HepG2 (cell line): ENCODE results near the gene HSPB6. TPM values are rescaled to one million over a fixed set of nuclear protein-coding genes. Genes with fewer than 3 reads are reported as not detected.

ENCODE experiments used
- ATAC-seq: fragments of 200-7000 bp; cut with Tn5 transposase; 3 replicates; pipeline ENCODE4 v1.9.1; 2020; ENCODE audit warnings: mild to moderate bottlenecking, moderate library complexity
- BruUV-seq: library from RNA; stranded (reverse); fragments of 400-500 nt; replicated peaks from 2 replicates; lab custom pipeline; 2021; lab: Mats Ljungman, UMichigan
- CTCF ChIA-PET: fragments of 300-600 bp; formaldehyde crosslinking; extraction: SDS; loops from one replicate; lab custom pipeline; 2021; ENCODE audit warnings: low total read pairs, inconsistent platforms, low intra/inter-chr PET ratio; lab: Yijun Ruan, JAX
- POLR2A ChIA-PET: fragments of 350-600 bp; sonication (Branson Sonifier 250); formaldehyde crosslinking; loops from one replicate; lab custom pipeline; 2020; ENCODE audit warnings: antibody characterized with exemption, inconsistent platforms; lab: Yijun Ruan, JAX
- DNase-seq: peaks from one replicate; pipeline ENCODE4 v3.0.0-alpha.2; 2015; ENCODE audit warnings: low spot score
- FAIRE-seq: peaks from 3 replicates; lab custom pipeline; 2011; peaks lifted over from hg19 to GRCh38; lab: Jason Lieb, UNC
- H2AFZ ChIP-seq: one replicate; pipeline ENCODE4 v1.6.1; 2011; ENCODE audit warnings: low read length, inconsistent platforms
- H3K27ac ChIP-seq: fragments of 300-600 bp; 3 replicates; pipeline ENCODE4 v1.8.0; 2011; ENCODE audit warnings: mixed run types, mild to moderate bottlenecking, mixed read lengths, low read length, inconsistent platforms; ENCODE audit not compliant: insufficient read depth; ENCODE audit errors: extremely low read length
- H3K27me3 ChIP-seq, 2 experiments: fragments of 200-600 bp in 1 of 2; 2 replicates in 1 of 2; 3 replicates in 1 of 2; pipeline versions ENCODE4 v1.6.0 to v1.8.0; 2011; ENCODE audit warnings: low read length in 2 of 2, mild to moderate bottlenecking in 2 of 2, moderate library complexity in 2 of 2, inconsistent platforms in 1 of 2; ENCODE audit not compliant: insufficient read depth in 2 of 2, control insufficient read depth in 1 of 2
- H3K36me3 ChIP-seq, 2 experiments: fragments of 200-600 bp in 1 of 2; replicated peaks in 1 of 2; 2 replicates in 1 of 2; 3 replicates in 1 of 2; pipeline versions ENCODE4 v1.5.1 to v1.8.0; 2011; ENCODE audit warnings: low read length in 2 of 2, inconsistent platforms in 1 of 2; ENCODE audit not compliant: insufficient read depth in 2 of 2, control insufficient read depth in 1 of 2
- H3K4me1 ChIP-seq: 2 replicates; pipeline ENCODE4 v1.5.1; 2012; ENCODE audit warnings: low read length, inconsistent platforms; ENCODE audit not compliant: insufficient read depth
- H3K4me2 ChIP-seq: 2 replicates; pipeline ENCODE4 v1.6.0; 2011; ENCODE audit warnings: low read depth, low read length, inconsistent platforms
- H3K4me3 ChIP-seq, 3 experiments: fragments of 200-600 bp in 1 of 3; sonication (generic), shearing (Covaris generic) in 1 of 3; replicated peaks in 1 of 3; 2 replicates each; pipeline ENCODE4 v1.5.1; 2011 to 2016; ENCODE audit warnings: low read length in 3 of 3, inconsistent platforms in 2 of 3, low read depth in 2 of 3, mild to moderate bottlenecking in 2 of 3, control low read depth in 1 of 3, mixed read lengths in 1 of 3; ENCODE audit not compliant: insufficient read depth in 1 of 3
- H3K79me2 ChIP-seq: one replicate; pipeline ENCODE4 v1.6.1; 2011; ENCODE audit warnings: low read length, inconsistent platforms; ENCODE audit not compliant: insufficient read depth
- H3K9ac ChIP-seq: 2 replicates; pipeline ENCODE4 v1.6.0; 2011; ENCODE audit warnings: mild to moderate bottlenecking, low read depth, low read length, inconsistent platforms; ENCODE audit not compliant: insufficient read depth
- H3K9me3 ChIP-seq: 2 replicates; pipeline ENCODE4 v1.5.1; 2012; ENCODE audit warnings: mild to moderate bottlenecking, low read length
- H4K20me1 ChIP-seq: 2 replicates; pipeline ENCODE4 v1.6.0; 2011; ENCODE audit warnings: inconsistent platforms, mild to moderate bottlenecking, low read length, moderate library complexity; ENCODE audit not compliant: insufficient read depth
- ATM ChIP-seq: fragments of 450-650 bp; IDR thresholded peaks from 2 replicates; pipeline ENCODE4 v1.7.1; 2017; ENCODE audit warnings: mild to moderate bottlenecking, borderline replicate concordance
- CCAR2 ChIP-seq: fragments of 200-400 bp; formaldehyde crosslinking; optimal IDR thresholded peaks from 2 replicates; pipeline ENCODE3; 2018; ENCODE audit warnings: low read depth, mild to moderate bottlenecking, low read length, moderate library complexity
- ETV5 ChIP-seq: IDR thresholded peaks from 2 replicates; pipeline ENCODE4 v1.6.1; 2018; ENCODE audit warnings: missing biosample characterization, missing genetic modification reagents, inconsistent platforms, borderline replicate concordance
- FOXA3 ChIP-seq: IDR thresholded peaks from 2 replicates; pipeline ENCODE4 v1.6.1; 2016; ENCODE audit warnings: missing genetic modification reagents, missing compliant biosample characterization
- HNF4G ChIP-seq, 2 experiments: sonication (generic) in 1 of 2; formaldehyde crosslinking in 1 of 2; IDR thresholded peaks; 2 replicates each; pipeline versions ENCODE4 v1.4.0 to v1.6.1; 2011 to 2020; ENCODE audit warnings: borderline replicate concordance in 2 of 2, low read depth in 2 of 2, mild to moderate bottlenecking in 2 of 2, low read length in 1 of 2, missing genetic modification reagents in 1 of 2, moderate library complexity in 1 of 2
- NCOA2 ChIP-seq: sonication (generic); formaldehyde crosslinking; IDR thresholded peaks from 2 replicates; pipeline ENCODE4 v1.8.0; 2022; ENCODE audit warnings: inconsistent platforms
- PAX8 ChIP-seq: sonication (generic); formaldehyde crosslinking; IDR thresholded peaks from 2 replicates; pipeline ENCODE4 v1.8.0; 2022; ENCODE audit warnings: mild to moderate bottlenecking, missing genetic modification reagents, borderline replicate concordance
- SIX1 ChIP-seq: sonication (generic); formaldehyde crosslinking; IDR thresholded peaks from 2 replicates; pipeline ENCODE4 v1.4.0; 2020; ENCODE audit warnings: missing genetic modification reagents, borderline replicate concordance
- TAF15 ChIP-seq: fragments of 200-400 bp; formaldehyde crosslinking; IDR thresholded peaks from one replicate; pipeline ENCODE4 v1.6.1; 2018; ENCODE audit warnings: mild to moderate bottlenecking, low read depth, low read length; ENCODE audit not compliant: poor library complexity, severe bottlenecking
- TCF7 ChIP-seq: sonication (generic); IDR thresholded peaks from 2 replicates; pipeline ENCODE4 v1.6.1; 2016; ENCODE audit warnings: antibody characterized with exemption, low read depth
- ZNF207 ChIP-seq: fragments of 450-650 bp; IDR thresholded peaks from 2 replicates; pipeline ENCODE4 v1.6.1; 2016; ENCODE audit warnings: antibody characterized with exemption, borderline replicate concordance
- ZNF484 ChIP-seq: sonication (generic); formaldehyde crosslinking; IDR thresholded peaks from 2 replicates; pipeline ENCODE4 v1.5.1; 2020; ENCODE audit warnings: mild to moderate bottlenecking, low read depth, missing genetic modification reagents, borderline replicate concordance
- ZNF841 ChIP-seq: sonication (generic); formaldehyde crosslinking; IDR thresholded peaks from 2 replicates; pipeline ENCODE4 v1.8.1; 2023; ENCODE audit warnings: missing genetic modification reagents, borderline replicate concordance
- WGBS: methylation state at CpG from one replicate; pipeline ENCODE4 v1.1.6; 2017; ENCODE audit warnings: low lambda C conversion rate; 5-methylcytosine and 5-hydroxymethylcytosine counted together
- in situ Hi-C: cut with HindIII; loops from 2 replicates; pipeline ENCODE4 v1.10.0; 2017; ENCODE audit warnings: low pct_unique_long_range_greater_than_20kb; ENCODE audit not compliant: extremely low pct_ligation_motif_present
- intact Hi-C: fragments of 100-400 bp; cut with micrococcal nuclease; formaldehyde crosslinking; loops from one replicate; pipeline ENCODE4 v1.10.0; 2022; ENCODE audit not compliant: unreplicated experiment
- polyA plus RNA-seq, 8 experiments: library from polyadenylated mRNA; depleted of rRNA in 3 of 8; stranded (reverse) in 7 of 8; unstranded in 1 of 8; fragments of >200 nt; fragmentation: Illumina TruSeq in 4 of 8; extraction: Trizol in 4 of 8; gene quantifications; 2 replicates each; pipeline versions ENCODE4 v1.2.1 to v1.2.3, GENCODE V29; 2011 to 2016; ENCODE audit warnings: low read depth in 4 of 8, missing spikeins in 1 of 8, mixed read lengths in 1 of 8; ENCODE audit not compliant: insufficient read depth in 1 of 8
- total RNA-seq, 5 experiments: library from RNA; depleted of rRNA; stranded (reverse); fragments of >200 nt; fragmentation: Illumina TruSeq; extraction: Trizol; gene quantifications; 2 replicates each; pipeline ENCODE4 v1.2.3, GENCODE V29; 2016; ENCODE audit warnings: low read depth in 1 of 5
- TF ChIP-seq, protein P1 (sequence below): sonication (generic); formaldehyde crosslinking; IDR thresholded peaks from 2 replicates; pipeline ENCODE4 v1.4.0; 2020; ENCODE audit warnings: missing genetic modification reagents
- TF ChIP-seq, protein P2 (sequence below): sonication (generic); formaldehyde crosslinking; IDR thresholded peaks from 2 replicates; pipeline ENCODE4 v1.4.0; 2020; ENCODE audit warnings: missing genetic modification reagents
- TF ChIP-seq, protein P3 (sequence below): sonication (generic); formaldehyde crosslinking; IDR thresholded peaks from 2 replicates; pipeline ENCODE4 v1.8.1; 2023; ENCODE audit warnings: mild to moderate bottlenecking, moderate library complexity, missing genetic modification reagents

HSPB6 gene
- total and polyA plus RNA-seq, 2 of the 13 experiments (the other 11 are each of a cell fraction or from before 2014, with no cell fraction given): 0.18 TPM; not detected in 1

DNA sequence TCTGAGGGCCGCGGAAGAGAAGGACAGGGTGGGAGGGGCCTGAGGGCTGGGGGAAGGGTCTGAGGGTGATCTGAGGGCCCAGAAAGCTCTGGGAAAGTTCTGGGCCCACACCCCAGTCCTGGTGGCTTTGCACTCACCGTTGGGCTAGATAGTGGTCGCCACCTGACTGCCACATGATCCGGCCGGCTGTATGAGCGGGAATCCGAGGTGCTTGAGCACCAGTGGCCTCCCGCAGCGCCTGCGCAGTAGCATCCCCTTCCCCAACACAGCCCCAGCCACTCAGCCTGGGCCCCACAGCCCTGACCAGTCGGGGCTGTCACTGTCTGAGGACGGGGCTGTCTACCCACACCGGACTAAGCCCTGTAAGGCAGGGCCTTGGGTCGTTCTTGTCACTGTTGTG is 40.8 kb upstream of the HSPB6 start (continued):
- TF ChIP-seq, protein P1, sequence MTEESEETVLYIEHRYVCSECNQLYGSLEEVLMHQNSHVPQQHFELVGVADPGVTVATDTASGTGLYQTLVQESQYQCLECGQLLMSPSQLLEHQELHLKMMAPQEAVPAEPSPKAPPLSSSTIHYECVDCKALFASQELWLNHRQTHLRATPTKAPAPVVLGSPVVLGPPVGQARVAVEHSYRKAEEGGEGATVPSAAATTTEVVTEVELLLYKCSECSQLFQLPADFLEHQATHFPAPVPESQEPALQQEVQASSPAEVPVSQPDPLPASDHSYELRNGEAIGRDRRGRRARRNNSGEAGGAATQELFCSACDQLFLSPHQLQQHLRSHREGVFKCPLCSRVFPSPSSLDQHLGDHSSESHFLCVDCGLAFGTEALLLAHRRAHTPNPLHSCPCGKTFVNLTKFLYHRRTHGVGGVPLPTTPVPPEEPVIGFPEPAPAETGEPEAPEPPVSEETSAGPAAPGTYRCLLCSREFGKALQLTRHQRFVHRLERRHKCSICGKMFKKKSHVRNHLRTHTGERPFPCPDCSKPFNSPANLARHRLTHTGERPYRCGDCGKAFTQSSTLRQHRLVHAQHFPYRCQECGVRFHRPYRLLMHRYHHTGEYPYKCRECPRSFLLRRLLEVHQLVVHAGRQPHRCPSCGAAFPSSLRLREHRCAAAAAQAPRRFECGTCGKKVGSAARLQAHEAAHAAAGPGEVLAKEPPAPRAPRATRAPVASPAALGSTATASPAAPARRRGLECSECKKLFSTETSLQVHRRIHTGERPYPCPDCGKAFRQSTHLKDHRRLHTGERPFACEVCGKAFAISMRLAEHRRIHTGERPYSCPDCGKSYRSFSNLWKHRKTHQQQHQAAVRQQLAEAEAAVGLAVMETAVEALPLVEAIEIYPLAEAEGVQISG: no peak; the same call in 1 of the 2 replicates

DNA sequence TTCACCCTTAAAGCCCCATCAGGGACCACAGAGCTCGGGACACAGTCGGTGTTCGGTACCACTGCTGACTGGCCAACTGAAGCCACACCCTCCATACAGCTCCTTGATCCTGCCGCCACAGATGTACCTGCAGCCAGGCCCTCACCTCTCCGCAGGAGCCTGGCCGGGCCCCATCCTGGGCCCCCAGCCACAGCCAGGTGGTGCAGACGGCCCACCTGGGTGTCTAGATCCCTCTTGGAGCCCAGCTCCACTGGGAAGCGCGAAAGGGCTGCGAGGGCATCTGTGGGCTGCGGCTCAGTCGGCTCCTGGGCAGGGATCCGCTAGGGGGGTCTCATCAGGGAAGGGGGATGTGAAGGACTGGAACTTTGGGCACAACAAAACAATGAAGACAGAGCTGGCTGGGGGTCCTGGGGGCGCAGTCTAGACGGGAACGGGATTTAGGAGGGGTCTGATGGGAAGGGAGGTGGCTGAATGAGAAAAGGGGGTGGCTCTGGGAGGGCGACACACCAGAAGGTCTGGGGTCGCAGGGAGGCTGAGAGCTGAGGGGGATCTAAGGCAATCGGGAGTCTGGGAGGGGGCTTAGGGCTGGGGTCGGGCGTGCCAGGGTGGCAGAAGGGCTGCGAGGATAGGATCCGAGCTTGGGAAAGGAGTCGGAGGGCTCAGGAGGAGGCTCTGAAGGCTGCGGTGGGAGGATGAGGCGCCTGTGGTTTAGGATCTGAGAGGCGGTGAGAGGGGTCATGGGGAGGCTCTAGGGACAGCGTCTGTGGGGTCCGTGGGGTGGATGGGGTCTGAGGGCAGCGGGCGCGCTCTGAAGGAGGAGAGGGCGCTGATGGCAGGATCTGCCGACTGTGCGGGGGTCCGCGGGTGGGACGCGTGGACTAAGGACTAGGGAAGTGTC is 40.1 kb upstream of the HSPB6 start:
- peaks cover 0 to 4% of the 10 kb centered on the region in 2 experiments; a peak in 3 of 5 replicates for H3K27me3 ChIP-seq
- H3K9ac ChIP-seq: no peak overlapping the region
- H4K20me1 ChIP-seq: no peaks in the 10 kb centered on the region
- no peaks in the 10 kb centered on the region for H3K36me3 ChIP-seq
- 0 out of 2 replicates have a peak overlapping the region, but pooled peaks have one; percentile 3 for H3K4me2 ChIP-seq
- intact Hi-C loops: no loop called here
- H3K4me1 ChIP-seq: peaks cover 29% of the 10 kb centered on the region
- H3K4me3 ChIP-seq: no peak overlapping the region
- 42% methylated on average over 38 of the region's 39 CpGs for WGBS
- no peaks in the 10 kb centered on the region for H3K79me2 ChIP-seq
- POLR2A ChIA-PET: interaction anchor here (1.0 kb wide), 1 partner anchor 20 kb away, joined by 3 read pairs; no protein-coding TSS in a partner anchor
- FAIRE-seq (no peak), DNase-seq (no peak), ATAC-seq (peak; percentile 20)
- in situ Hi-C loops: no loop called here
- BruUV-seq: no TSS peak
- CTCF ChIA-PET: no interaction called here
- H3K27ac ChIP-seq: no peak overlapping the region
- no peaks in the 10 kb centered on the region for H3K9me3 ChIP-seq
- no peak overlapping the region for H2AFZ ChIP-seq
- TF ChIP-seq TAF15 (peak; percentile 32), ATM (no peak), ZNF841 (no peak), PAX8 (CRISPR knock-in tag) (no peak), FOXA3 (CRISPR knock-in tag) (no peak), SIX1 (CRISPR knock-in tag) (no peak), ZNF484 (CRISPR knock-in tag) (no peak), ZNF207 (no peak), HNF4G (IDR thresholded peaks at IDR 0.05; ENCODE audit: borderline replicate concordance, low read depth, low read length) (no peak), HNF4G (CRISPR knock-in tag; IDR thresholded peaks at IDR 0.05; ENCODE audit: borderline replicate concordance, low read depth) (no peak), CCAR2 (no peak), TCF7 (0 out of 2 replicates have a peak, but pooled peaks have one; percentile 35), ETV5 (CRISPR knock-in tag) (no peak), NCOA2 (CRISPR knock-in tag) (no peak)
- TF ChIP-seq, protein P2, sequence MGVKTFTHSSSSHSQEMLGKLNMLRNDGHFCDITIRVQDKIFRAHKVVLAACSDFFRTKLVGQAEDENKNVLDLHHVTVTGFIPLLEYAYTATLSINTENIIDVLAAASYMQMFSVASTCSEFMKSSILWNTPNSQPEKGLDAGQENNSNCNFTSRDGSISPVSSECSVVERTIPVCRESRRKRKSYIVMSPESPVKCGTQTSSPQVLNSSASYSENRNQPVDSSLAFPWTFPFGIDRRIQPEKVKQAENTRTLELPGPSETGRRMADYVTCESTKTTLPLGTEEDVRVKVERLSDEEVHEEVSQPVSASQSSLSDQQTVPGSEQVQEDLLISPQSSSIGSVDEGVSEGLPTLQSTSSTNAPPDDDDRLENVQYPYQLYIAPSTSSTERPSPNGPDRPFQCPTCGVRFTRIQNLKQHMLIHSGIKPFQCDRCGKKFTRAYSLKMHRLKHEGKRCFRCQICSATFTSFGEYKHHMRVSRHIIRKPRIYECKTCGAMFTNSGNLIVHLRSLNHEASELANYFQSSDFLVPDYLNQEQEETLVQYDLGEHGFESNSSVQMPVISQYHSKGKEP (CRISPR knock-in tag): no peak
- TF ChIP-seq, protein P3, sequence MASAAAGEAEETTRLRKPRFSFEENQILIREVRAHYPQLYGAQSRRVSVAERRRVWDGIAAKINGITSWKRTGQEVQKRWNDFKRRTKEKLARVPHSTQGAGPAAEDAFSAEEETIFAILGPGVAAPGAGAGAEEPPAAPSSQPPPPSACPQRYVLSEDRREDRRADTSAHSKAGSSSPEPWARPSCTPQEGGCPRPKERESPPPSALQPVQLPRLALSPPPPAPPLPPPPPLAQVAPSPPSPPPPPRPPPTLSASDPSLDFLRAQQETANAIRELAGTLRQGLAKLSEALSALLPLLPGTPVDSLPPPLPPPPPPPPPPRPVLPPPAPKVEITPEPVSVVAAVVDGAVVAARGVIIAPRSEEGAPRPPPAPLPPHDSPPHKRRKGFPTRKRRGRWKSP: peak; percentile 3; the same call in 1 of the 2 replicates
